NCI-H345 treated with DMSO at 0.1 percent for 48 hours (cell line): ENCODE measurements around the gene DROSHA.
A peak's percentile ranks its signal among the peaks of the same experiment; 100 is the strongest.
"Not testable (repeated sequence)": the region's sequence is repeated elsewhere in the genome, so short reads cannot be mapped to it uniquely, and the experiment has no call there.

Source experiments
- DNase-seq: peaks from one replicate; lab custom pipeline; 2025; ENCODE audit not compliant: unreplicated experiment; lab: John Stamatoyannopoulos, UW

Gene DROSHA, protein sequence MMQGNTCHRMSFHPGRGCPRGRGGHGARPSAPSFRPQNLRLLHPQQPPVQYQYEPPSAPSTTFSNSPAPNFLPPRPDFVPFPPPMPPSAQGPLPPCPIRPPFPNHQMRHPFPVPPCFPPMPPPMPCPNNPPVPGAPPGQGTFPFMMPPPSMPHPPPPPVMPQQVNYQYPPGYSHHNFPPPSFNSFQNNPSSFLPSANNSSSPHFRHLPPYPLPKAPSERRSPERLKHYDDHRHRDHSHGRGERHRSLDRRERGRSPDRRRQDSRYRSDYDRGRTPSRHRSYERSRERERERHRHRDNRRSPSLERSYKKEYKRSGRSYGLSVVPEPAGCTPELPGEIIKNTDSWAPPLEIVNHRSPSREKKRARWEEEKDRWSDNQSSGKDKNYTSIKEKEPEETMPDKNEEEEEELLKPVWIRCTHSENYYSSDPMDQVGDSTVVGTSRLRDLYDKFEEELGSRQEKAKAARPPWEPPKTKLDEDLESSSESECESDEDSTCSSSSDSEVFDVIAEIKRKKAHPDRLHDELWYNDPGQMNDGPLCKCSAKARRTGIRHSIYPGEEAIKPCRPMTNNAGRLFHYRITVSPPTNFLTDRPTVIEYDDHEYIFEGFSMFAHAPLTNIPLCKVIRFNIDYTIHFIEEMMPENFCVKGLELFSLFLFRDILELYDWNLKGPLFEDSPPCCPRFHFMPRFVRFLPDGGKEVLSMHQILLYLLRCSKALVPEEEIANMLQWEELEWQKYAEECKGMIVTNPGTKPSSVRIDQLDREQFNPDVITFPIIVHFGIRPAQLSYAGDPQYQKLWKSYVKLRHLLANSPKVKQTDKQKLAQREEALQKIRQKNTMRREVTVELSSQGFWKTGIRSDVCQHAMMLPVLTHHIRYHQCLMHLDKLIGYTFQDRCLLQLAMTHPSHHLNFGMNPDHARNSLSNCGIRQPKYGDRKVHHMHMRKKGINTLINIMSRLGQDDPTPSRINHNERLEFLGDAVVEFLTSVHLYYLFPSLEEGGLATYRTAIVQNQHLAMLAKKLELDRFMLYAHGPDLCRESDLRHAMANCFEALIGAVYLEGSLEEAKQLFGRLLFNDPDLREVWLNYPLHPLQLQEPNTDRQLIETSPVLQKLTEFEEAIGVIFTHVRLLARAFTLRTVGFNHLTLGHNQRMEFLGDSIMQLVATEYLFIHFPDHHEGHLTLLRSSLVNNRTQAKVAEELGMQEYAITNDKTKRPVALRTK (N-terminal part only)

DNA sequence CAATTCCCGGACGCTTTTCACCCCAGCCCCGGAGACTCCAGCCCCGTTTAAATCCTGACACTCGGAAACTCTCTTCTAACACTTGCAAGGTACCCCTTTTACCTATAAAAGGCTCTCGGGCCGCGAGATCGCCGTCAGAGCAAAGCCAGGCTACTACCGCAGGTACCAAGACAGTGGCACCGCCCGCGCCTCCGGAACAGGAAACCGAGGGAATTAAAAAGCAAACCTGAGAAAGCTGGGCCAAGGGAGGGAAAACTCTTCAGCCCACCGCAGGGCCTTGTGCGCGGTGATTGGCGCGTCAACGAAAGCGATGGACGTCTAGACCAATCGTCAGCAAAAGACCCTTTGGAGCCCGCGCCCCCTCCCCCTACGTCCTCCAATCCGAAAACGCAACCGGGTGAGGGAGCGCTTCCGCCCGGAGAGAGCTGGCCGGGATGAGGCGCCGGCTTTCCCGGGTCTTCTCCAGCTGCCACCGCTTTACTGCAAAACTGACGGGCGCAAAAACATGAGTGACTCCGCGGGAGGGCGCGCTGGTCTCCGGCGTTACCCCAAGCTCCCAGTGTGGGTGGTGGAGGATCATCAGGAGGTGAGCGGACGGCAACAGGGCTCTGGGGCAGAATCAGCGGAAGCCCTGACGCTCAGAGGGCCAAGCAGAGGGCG lies at the start of gene DROSHA, which contains the start of gene C5orf22:
Gene DROSHA (minus strand): TSS at position 206 of the 660 bp plus-strand sequence. CDS start 3,034 bp downstream, outside the sequence.
Gene C5orf22 (plus strand): TSS at position 414 of the 660 bp plus-strand sequence. CDS start 92 bp downstream, at position 506.
- DNase-seq, result peak; percentile 95

DNA sequence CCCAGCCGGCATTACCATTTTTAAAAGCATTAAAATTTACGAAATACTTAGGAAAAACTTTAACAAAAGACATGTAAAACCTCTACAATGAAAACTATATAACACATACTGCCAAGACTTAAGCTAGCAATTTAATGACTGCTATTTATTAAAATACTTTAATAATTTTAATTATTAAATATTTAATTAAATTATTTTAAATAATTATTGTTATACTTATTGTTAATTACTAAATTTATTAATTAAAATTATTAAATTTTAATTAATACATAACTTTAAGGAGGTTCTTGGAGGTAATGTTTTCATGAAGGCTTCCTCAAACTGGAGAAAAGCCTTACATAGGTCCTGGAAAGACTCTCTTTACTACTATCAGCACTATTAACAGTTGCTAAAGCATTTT lies 47.7 kb upstream of the DROSHA start:
- no peak for DNase-seq

DNA sequence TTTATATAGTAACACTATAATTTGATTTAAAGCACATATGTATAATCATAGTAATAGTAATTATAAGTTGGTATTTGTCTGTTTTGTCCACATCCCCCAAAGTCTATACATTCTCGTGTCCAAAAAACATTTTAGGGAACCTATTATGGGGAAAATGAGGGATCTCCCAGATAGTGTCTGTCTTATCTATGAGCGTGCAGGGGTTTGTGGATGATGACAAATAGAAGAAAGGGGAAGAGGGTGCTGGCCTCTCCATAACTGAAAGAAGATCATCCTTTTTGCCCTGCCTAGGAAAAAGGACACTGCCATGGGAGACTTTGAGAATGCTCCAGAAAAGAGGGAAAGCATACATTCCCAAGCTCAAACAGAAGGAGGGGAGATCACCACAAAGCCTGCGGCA lies 45.5 kb upstream of the DROSHA start:
- no peak for DNase-seq

DNA sequence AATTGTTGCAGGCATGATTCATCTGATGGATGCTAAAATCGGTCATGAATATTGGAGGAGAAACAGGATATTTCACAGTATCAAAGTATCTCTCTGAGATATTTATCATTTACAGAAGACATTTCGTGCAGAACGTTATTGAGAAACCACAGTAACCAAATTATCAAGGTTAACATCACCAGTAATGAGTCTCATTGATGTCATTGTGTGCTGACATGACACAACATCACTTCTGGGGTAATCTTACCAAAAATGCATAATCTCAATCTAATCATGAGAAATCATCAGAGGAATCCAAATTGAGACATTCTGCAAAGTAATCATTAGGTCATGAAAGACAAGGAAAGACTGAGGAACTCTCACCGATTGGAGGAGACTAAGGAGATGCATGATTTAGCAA lies 42.9 kb upstream of the DROSHA start:
- DNase-seq, result no peak

DNA sequence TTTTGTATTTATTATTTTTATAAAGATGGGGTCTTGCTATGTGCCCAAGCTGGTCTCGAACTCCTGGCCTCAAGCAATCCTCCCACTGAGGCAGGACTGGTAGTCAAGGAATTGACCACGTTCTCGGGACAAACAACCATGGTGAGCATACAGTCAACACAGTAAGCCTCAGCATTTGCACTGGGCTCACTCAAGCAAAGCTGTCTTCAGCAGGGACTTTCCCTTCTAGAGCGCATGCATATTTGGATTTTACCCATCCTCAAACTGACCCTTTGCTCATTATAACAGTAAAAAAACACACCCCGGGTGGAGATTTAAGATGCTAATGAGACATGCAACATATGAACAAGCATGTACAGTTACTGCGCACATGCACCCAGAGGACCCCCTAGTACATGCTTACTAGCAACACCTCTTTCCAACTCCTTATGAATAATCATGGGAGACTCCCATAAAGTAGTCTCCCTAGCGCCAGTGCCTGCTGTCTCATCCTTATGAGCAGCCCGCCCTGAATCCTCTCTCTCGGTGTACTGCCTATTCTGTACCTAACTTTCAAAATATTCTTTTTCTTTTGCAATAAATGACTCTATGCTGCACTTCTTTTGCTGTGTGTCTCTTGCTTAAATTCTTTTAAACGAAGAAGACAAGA lies 41.7 kb upstream of the DROSHA start:
- DNase-seq, result no peak

DNA sequence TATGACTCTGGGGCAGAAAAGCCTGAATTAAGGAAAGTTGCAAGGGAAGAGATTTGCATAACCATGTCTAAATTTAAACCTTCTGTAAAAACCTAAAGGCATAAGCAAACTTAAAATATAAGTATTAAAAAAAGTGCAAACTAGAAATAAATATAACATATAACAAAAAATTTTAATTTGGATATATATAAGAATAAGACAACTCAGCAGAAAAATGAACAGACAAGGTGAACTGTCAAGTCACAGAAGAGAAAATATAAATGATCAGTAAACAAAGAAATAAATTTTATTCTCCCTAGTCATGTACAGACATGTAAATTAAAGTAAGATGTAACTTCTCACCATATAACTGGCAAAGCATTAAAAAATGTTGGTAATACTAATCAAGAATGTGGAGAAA lies 37.2 kb upstream of the DROSHA start:
- DNase-seq, result no peak

DNA sequence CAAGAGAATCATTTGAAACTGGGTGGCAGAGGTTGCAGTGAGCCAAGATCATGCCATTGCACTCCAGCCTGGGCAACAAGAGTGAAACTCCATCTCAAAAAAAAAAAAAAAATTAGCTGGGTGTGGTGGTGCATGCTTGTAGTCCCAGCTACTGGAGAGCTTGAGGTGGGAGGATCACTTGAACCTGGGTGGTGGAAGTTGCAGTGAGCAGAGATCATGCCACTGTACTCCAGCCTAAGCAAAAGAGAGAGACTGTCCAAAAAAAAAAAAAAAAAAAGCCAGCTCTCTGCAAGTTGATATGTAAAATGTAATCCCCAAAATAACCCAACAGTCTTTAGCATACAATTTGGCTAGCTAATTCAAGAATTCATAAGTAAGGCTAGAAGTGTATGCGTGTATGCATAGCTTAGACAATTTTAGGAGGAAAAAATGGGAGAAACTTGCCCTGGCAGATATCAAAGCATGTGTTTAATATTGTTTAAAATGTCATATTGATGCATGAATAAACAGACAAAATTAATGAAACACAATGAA lies 36.5 kb upstream of the DROSHA start:
- DNase-seq, result no peak

DNA sequence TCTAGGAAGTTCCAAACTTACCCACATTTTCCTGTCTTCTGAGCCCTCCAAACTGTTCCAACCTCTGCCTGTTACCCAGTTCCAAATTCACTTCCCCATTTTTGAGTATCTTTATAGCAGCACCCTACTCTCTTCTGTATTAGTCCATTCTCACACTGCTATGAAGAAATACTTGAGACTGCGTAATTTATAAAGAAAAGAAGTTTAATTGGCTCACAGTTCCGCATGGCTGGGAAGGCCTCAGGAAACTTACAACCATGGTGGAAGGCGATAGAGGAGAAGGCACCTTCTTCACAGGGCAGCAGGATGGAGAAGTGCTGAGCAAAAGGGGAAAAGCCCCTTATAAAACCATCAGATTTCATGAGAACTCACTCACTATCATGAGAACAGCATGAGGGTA lies 34.5 kb upstream of the DROSHA start:
- not testable (repeated sequence) for DNase-seq

DNA sequence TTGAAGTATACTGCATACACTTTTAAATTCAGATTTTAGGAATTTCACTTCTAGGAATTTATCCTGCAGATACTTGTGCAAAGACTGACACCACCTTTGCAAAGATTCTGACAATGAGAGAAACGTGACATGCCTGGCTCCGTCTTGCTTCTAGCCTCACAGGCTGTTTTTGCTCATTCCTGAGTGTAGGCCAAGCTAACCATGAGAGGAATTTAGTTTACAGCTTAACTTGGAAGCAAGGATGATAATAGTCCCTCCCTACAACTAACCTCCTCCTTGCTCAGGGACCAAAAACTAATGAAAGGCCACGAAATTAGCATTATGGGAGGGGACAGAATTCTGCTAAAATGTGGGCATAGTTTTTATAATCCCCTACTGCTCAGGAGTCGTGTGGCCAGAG lies 31.3 kb upstream of the DROSHA start:
- DNase-seq, result no peak

DNA sequence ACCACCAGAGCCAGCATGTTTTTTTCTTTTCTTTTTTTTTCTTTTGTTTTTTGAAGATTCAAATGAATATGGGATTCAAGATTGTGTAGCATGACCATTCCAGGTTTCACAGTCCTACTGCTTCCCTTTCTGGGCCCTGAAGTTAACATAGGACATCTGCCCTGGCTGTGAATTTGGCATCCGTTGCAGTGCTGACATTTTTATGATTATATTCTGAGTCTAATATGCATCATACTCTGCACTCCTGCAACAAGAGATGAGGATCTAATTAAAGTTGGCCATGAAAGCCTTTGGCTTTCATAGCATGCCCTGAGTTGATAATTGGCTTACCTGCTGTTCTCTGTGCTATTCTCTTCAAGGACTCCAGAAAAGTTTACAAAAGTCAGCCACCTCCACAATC lies 30.1 kb upstream of the DROSHA start:
- no peak for DNase-seq

DNA sequence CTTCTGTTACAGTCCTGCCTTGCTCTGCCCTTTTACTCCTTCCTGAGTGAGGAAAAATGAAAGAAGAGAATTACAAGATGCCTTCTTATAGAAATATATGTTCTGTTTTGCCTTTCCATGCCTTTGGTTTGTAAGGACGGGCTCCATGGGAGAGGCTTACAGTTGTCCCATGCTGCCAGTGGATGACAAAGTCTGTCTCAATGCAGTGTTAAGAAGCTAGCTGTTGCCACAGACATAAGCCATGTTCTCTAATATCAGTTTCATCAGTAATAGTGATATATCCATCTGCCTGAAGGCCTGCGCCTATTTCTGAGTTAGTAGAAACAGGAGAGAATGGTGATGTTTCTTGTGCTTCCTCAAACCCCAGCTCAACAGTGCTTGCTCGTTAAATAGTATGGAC lies 28.0 kb upstream of the DROSHA start:
- DNase-seq, result no peak

DNA sequence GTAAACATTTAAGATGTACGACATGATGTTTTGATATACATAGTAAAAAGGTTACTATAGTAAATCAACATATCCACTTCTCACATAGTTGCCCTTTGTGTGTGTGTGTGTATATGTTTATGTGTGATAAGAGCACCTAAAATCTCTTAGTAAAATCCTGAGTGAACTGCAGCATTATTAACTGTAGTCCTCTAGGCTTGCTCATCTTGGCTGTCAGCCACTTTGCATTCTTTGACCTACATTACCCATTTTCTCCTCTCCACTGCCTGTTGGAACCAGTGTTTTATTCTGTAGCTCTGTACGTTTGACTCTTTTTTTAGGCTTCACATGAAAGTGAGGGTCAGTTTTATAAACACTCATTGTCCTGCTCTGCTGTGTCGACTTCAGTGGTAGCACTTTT lies 24.6 kb upstream of the DROSHA start:
- DNase-seq, result no peak

DNA sequence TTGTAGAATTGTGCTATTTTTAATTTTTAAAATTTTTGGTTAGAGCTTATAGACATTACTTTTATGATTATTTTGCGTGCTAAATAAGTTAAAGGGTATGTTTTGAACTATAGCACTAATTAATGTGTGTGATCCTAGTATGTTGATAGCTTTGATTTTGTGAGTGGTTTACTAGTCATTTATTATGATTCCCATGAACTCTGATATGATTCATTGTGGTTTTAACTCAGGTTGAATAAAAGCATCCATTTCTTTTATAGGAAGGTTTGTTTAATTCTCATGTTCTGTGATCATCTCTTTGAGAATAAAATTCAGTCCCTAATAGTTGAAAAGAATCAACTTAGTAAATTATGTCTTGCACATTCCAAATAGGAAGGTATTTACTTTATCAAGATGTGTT lies 22.7 kb upstream of the DROSHA start:
- no peak for DNase-seq

DNA sequence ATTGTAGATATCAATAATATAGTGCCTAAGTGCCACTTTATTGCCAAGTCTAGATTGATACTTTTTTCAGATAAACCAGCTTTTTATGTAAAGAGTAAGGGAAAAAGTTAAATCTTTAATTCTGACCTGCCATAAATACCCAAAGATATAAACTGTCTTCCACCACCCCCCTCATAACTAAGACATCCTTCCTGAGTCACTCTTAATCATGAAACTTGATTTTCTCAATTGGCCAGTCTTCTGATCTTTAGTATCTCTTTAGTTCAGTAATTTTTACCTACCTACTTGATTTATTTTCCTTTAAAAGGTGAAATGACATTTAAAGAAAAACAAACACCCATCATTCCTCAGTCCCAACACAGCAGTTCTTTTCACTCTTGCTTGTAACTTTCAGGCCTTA lies 22.0 kb upstream of the DROSHA start:
- no peak for DNase-seq

DNA sequence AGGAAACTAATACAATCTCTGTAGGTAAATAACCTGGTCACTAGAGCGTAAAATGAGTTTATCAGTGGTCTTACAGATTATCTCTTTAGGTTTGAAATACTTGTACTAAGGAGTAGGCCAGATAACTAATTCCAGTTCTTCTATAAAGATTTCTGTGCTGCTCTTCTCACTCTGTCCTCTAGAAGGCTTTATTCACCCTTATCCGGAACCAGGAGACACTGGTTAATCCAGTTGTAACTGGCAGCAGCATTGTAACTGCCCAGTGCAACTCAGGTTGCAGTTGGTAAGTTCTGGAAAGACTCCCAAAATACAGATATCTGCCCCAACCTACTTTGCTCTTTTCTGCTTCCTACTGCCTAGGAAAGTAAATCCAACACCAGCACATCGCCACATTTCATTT lies 20.0 kb upstream of the DROSHA start:
- DNase-seq, result no peak

DNA sequence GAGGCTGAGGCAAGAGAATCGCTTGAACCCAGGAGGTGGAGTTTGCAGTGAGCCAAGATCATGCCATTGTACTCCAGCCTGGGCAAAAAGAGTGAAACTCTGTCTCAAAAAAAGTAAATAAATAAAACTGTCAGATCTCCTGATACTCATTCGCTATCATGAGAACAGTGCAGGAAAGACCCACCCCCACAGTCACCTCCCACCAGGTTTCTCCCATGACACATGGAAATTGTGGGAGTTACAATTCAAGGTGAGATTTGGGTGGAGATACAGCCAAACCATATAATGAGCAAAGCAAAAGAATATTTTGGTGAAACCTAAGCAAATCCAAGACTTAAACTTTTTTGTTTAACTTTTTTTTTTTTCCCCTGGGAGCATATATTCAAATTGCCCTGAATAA lies 17.2 kb upstream of the DROSHA start:
- not testable (repeated sequence) for DNase-seq

DNA sequence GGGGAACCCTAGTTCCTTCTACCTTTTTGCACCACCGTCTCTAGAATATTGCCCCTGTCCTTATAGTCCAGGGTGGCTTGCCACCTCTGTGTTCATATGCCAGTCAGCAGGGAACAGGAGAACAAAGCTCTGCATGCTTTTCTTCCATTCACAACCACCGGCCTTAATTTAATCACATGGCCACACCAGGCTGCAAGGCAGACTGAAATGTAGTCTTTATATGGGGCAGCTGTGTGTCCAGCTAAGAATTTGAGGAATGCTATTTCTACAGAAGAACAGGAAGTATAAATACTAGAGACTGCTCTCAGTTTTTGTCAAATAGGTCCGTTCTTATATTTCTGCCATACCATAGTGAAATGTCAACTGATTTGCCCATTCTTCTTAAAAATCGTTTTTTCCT lies 6.0 kb upstream of the DROSHA start:
- DNase-seq, result no peak

DNA sequence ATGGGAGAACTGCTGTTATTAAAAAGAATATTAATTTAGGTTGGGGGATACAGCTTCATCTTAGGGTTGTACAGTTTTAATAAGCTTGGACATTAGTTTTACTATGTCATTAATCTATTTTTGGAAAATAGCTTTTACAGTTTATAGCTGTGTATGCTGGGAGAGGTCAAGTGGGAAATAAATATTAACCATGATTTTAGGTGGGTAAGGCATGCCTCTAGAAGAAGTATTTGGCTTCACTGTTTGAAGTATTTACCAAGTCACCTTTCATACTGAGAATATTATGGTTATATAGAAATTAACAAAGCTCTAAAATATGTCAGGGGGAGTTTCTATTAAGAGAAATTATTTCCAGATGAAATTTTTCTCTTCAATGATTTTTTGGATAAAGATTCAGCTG lies 5.5 kb upstream of the DROSHA start:
- no peak for DNase-seq

DNA sequence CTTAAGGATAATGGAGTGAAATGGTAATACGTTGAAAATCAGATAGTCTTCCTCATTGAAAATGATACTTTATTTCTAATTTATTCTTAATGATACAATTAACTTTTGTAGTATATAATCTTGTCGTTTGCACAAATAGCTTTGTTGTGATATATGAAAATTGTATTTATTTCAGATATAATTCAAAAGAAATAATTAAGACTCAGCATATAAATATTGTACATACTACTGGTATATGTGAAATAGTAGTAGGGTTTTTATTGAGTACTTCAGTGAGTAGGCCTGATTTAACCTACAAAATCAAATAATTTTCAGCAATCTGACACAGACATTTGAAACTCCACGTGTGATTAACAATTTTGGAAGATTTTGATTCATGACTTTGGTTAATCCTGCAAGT lies 5.0 kb upstream of the DROSHA start:
- DNase-seq, result no peak

DNA sequence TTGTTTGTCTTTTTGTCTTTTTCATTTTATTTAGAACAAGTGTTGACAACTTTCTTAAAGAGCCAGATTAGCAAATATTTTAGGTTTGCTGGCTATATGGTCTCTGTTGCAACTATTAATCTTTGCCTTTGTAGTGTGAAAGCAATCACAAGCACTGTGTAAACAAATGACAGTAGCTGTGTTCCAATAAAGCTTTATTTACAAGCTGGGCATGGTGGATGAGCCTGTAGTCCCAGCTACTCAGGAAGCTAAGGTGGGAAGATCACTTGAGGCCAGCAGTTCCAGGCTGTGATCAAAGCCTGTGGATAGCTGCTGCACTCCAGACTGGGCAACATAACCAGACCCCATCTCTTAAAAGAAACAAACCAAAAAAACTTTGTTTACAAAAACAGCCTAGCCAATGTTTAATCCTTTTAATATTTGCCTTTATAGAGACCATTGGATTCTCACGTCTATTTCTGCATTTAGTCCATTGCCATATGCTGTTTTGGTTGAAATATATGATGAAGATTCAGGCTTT lies 2.7 kb upstream of the DROSHA start:
- no peak for DNase-seq
